H9 (cell line): ENCODE results near the gene LOXL1. TPM values are rescaled to one million over a fixed set of nuclear protein-coding genes. Genes with fewer than 3 reads are reported as not detected.
"Not testable (repeated sequence)": the region's sequence is repeated elsewhere in the genome, so short reads cannot be mapped to it uniquely, and the experiment has no call there.

Experiments
- DNase-seq: peaks from one replicate; pipeline ENCODE4 v3.0.0-alpha.2; 2017
- H2AFZ ChIP-seq: one replicate; pipeline ENCODE4 v1.6.1; 2013; ENCODE audit warnings: mild to moderate bottlenecking, low read length, control low read depth, moderate library complexity
- H2AK5ac ChIP-seq: 2 replicates; pipeline ENCODE4 v1.6.1; 2013; ENCODE audit warnings: low read length, control low read depth, mixed read lengths; ENCODE audit not compliant: insufficient read length
- H2BK120ac ChIP-seq: one replicate; pipeline ENCODE4 v1.6.1; 2013; ENCODE audit warnings: low read depth, mild to moderate bottlenecking, low read length, control low read depth, inconsistent platforms; ENCODE audit not compliant: poor library complexity, severe bottlenecking
- H2BK12ac ChIP-seq: 2 replicates; pipeline ENCODE4 v1.6.1; 2013; ENCODE audit warnings: low read length, control low read depth, mixed read lengths, low read depth; ENCODE audit not compliant: insufficient read length
- H2BK15ac ChIP-seq: 2 replicates; pipeline ENCODE4 v1.6.1; 2013; ENCODE audit warnings: low read depth, low read length, control low read depth
- H2BK20ac ChIP-seq: one replicate; pipeline ENCODE4 v1.6.1; 2013; ENCODE audit warnings: low read depth, mild to moderate bottlenecking, low read length, control low read depth, inconsistent platforms; ENCODE audit not compliant: poor library complexity, severe bottlenecking
- H2BK5ac ChIP-seq: 2 replicates; pipeline ENCODE4 v1.6.1; 2013; ENCODE audit warnings: low read length, control low read depth, mixed read lengths; ENCODE audit not compliant: insufficient read length
- H3K14ac ChIP-seq: 2 replicates; pipeline ENCODE4 v1.6.1; 2013; ENCODE audit warnings: low read length, control low read depth; ENCODE audit not compliant: insufficient read depth
- H3K18ac ChIP-seq: 2 replicates; pipeline ENCODE4 v1.6.1; 2013; ENCODE audit warnings: low read depth, mild to moderate bottlenecking, mixed read lengths, low read length, control low read depth; ENCODE audit not compliant: insufficient read length
- H3K23ac ChIP-seq: 2 replicates; pipeline ENCODE4 v1.6.1; 2013; ENCODE audit warnings: low read length, control low read depth, mixed read lengths, low read depth; ENCODE audit not compliant: insufficient read length
- H3K23me2 ChIP-seq: 2 replicates; pipeline ENCODE4 v1.6.1; 2013; ENCODE audit warnings: low read depth, mild to moderate bottlenecking, mixed read lengths, low read length, control low read depth; ENCODE audit not compliant: insufficient read length, poor library complexity, severe bottlenecking
- H3K27ac ChIP-seq: 2 replicates; pipeline ENCODE4 v1.5.1; 2013; ENCODE audit warnings: low read length, control low read depth, mixed read lengths, low read depth; ENCODE audit not compliant: insufficient read length
- H3K27me3 ChIP-seq: 2 replicates; pipeline ENCODE4 v1.6.1; 2013; ENCODE audit warnings: low read length, control low read depth, inconsistent platforms; ENCODE audit not compliant: insufficient read depth
- H3K4ac ChIP-seq: 2 replicates; pipeline ENCODE4 v1.6.1; 2013; ENCODE audit warnings: low read depth, mild to moderate bottlenecking, control low read depth, inconsistent platforms, low read length, moderate library complexity
- H3K4me1 ChIP-seq: 2 replicates; pipeline ENCODE4 v1.6.1; 2013; ENCODE audit warnings: low read length, control low read depth, inconsistent platforms; ENCODE audit not compliant: insufficient read depth
- H3K4me2 ChIP-seq: 2 replicates; pipeline ENCODE4 v1.6.1; 2013; ENCODE audit warnings: low read length, control low read depth, mixed read lengths; ENCODE audit not compliant: insufficient read length, insufficient read depth
- H3K56ac ChIP-seq: 2 replicates; pipeline ENCODE4 v1.6.1; 2013; ENCODE audit warnings: low read depth, mild to moderate bottlenecking, mixed read lengths, low read length, control low read depth; ENCODE audit not compliant: insufficient read length
- H3K79me1 ChIP-seq: 2 replicates; pipeline ENCODE4 v1.6.1; 2013; ENCODE audit warnings: low read depth, mild to moderate bottlenecking, moderate library complexity, low read length, control low read depth, inconsistent platforms; ENCODE audit not compliant: insufficient read depth, poor library complexity, severe bottlenecking
- H3K79me2 ChIP-seq: 2 replicates; pipeline ENCODE4 v1.6.1; 2013; ENCODE audit warnings: low read length, control low read depth, inconsistent platforms; ENCODE audit not compliant: insufficient read depth
- H3K9ac ChIP-seq: 2 replicates; pipeline ENCODE4 v1.6.1; 2013; ENCODE audit warnings: low read length, control low read depth, mixed read lengths; ENCODE audit not compliant: insufficient read length; ENCODE audit errors: extremely low read depth
- H3K9me3 ChIP-seq: one replicate; pipeline ENCODE4 v1.6.1; 2013; ENCODE audit warnings: low read depth, low read length, inconsistent platforms; ENCODE audit not compliant: control insufficient read depth
- H3T11ph ChIP-seq: one replicate; pipeline ENCODE4 v1.6.1; 2013; ENCODE audit warnings: mild to moderate bottlenecking, low read length, control low read depth, inconsistent platforms
- H4K20me1 ChIP-seq: one replicate; pipeline ENCODE4 v1.6.1; 2013; ENCODE audit not compliant: control insufficient read depth, insufficient read length, insufficient read depth
- H4K5ac ChIP-seq: 2 replicates; pipeline ENCODE4 v1.6.1; 2013; ENCODE audit warnings: low read depth, mild to moderate bottlenecking, mixed read lengths, low read length, control low read depth; ENCODE audit not compliant: insufficient read length
- H4K8ac ChIP-seq: replicated peaks from 2 replicates; pipeline ENCODE4 v1.6.1; 2013; ENCODE audit warnings: low read length, control low read depth, mixed read lengths, low read depth; ENCODE audit not compliant: insufficient read length
- H4K91ac ChIP-seq: 2 replicates; pipeline ENCODE4 v1.6.1; 2013; ENCODE audit warnings: low read depth, mild to moderate bottlenecking, moderate library complexity, mixed read lengths, low read length, control low read depth; ENCODE audit not compliant: insufficient read length
- H3K27ac Mint-ChIP-seq, 3 experiments: 2 replicates in 2 of 3; 3 replicates in 1 of 3; pipeline ENCODE4 v1.8.0; 2020 to 2021; ENCODE audit warnings: mixed read lengths in 3 of 3, mild to moderate bottlenecking in 1 of 3, moderate library complexity in 1 of 3
- H3K27me3 Mint-ChIP-seq: 2 replicates; pipeline ENCODE4 v1.8.0; 2021; ENCODE audit warnings: low read depth, mild to moderate bottlenecking, moderate library complexity, mixed read lengths
- H3K36me3 Mint-ChIP-seq, 3 experiments: 2 replicates in 2 of 3; 3 replicates in 1 of 3; pipeline ENCODE4 v1.8.0; 2020 to 2021; ENCODE audit warnings: low read depth in 3 of 3, mixed read lengths in 3 of 3; ENCODE audit not compliant: insufficient read depth in 1 of 3
- H3K4me1 Mint-ChIP-seq, 2 experiments: 2 replicates each; pipeline ENCODE4 v1.8.0; 2020; ENCODE audit warnings: mixed read lengths in 2 of 2
- H3K4me3 Mint-ChIP-seq, 2 experiments: 2 replicates in 1 of 2; 3 replicates in 1 of 2; pipeline ENCODE4 v1.8.0; 2020 to 2021; ENCODE audit warnings: mild to moderate bottlenecking in 2 of 2, mixed read lengths in 2 of 2, moderate library complexity in 1 of 2
- H3K9me3 Mint-ChIP-seq, 2 experiments: 2 replicates in 1 of 2; 3 replicates in 1 of 2; pipeline ENCODE4 v1.8.0; 2020; ENCODE audit warnings: mild to moderate bottlenecking in 2 of 2, mixed read lengths in 2 of 2, moderate library complexity in 1 of 2
- WGBS: extraction: QIAGEN DNeasy Blood & Tissue Kit; methylation state at CpG from one replicate; pipeline ENCODE4 v1.1.7; 2013; ENCODE audit warnings: missing lambda C conversion rate, low lambda C conversion rate, mixed read lengths; ENCODE audit not compliant: insufficient read length; ENCODE audit errors: extremely low coverage; 5-methylcytosine and 5-hydroxymethylcytosine counted together
- total RNA-seq: library from RNA; stranded (reverse); gene quantifications from 2 replicates; pipeline ENCODE4 v1.2.1, GENCODE V29; 2021

Gene LOXL1
- total RNA-seq, 1 experiment from 2014 or later = 9.1 TPM

DNA sequence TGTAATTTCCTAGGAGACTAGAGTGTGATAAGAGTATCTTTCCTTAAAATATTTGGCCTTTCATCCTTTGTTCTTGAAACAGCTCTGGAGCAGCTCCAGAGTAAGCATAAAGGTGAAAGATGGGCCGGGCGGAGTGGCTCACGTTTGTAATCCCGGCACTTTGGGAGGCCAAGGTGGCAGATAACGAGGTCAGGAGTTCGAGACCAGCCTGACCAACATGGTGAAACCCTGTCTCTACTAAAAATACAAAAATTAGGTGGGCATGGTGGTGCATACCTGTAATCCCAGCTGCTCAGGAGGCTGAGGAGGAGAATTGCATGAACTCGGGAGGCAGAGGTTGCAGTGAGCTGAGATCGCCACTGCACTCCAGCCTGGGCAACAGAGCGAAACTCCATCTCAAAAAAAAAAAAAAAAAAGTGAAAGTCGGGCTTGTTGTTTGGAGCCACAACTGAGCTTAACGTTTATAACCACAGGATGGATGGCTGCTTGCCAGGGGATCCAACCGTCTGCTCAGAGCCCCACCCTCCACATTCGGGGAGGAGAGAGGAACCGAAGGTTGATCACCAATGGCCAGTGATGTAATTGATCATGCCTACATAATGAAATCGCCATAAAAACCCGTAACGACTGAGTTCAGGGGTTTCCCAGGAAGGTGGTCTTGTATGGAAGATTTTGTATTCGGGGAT lies 49.3 kb downstream of the LOXL1 start:
- not testable (repeated sequence) for H3K4me3 Mint-ChIP-seq, H4K91ac ChIP-seq, H3K23ac ChIP-seq, H3K4ac ChIP-seq, H4K5ac ChIP-seq, H2AFZ ChIP-seq, H3K14ac ChIP-seq, H3K79me1 ChIP-seq, H2BK120ac ChIP-seq, H3K36me3 Mint-ChIP-seq, H3T11ph ChIP-seq, H3K9me3 Mint-ChIP-seq, H3K4me2 ChIP-seq, H4K20me1 ChIP-seq, H3K4me1 ChIP-seq, H2BK20ac ChIP-seq, DNase-seq, H3K9me3 ChIP-seq, H3K27me3 ChIP-seq, H2BK12ac ChIP-seq, H3K56ac ChIP-seq, H2BK5ac ChIP-seq, H3K79me2 ChIP-seq, H3K9ac ChIP-seq, H3K4me1 Mint-ChIP-seq, H2BK15ac ChIP-seq, H3K18ac ChIP-seq, H3K27ac ChIP-seq, H3K23me2 ChIP-seq, H4K8ac ChIP-seq, H3K27ac Mint-ChIP-seq, H2AK5ac ChIP-seq
- peaks cover 42% of the 10 kb centered on the region for H3K27me3 Mint-ChIP-seq
- no CpG with 5 or more reads among the region's 18 CpGs for WGBS
